Sigmoid colon (tissue), 4 donors: Measurements from ENCODE around the gene SLITRK2.

Experiments used
- CTCF ChIP-seq, 4 experiments: fragments of 450-650 bp in 3 of 4; fragments of 200-600 bp in 1 of 4; IDR thresholded peaks; one replicate each; pipeline ENCODE4 v1.5.1; 2016 to 2019; ENCODE audit warnings: antibody characterized with exemption in 4 of 4, mild to moderate bottlenecking in 3 of 4, moderate library complexity in 2 of 4
- EP300 ChIP-seq, 4 donors: sonication (generic); formaldehyde crosslinking; IDR thresholded peaks; one replicate each; pipeline ENCODE4 v1.6.1; 2017; ENCODE audit warnings: antibody characterized with exemption in 4 of 4
- POLR2A ChIP-seq, 2 donors: fragments of 450-650 bp; IDR thresholded peaks; one replicate each; pipeline ENCODE4 v1.6.1; 2016; ENCODE audit warnings: antibody characterized with exemption in 2 of 2, mild to moderate bottlenecking in 2 of 2, moderate library complexity in 2 of 2
- POLR2AphosphoS5 ChIP-seq, 4 donors: sonication (generic); formaldehyde crosslinking; IDR thresholded peaks; one replicate each; pipeline ENCODE4 v1.6.1; 2017; ENCODE audit warnings: antibody characterized with exemption in 4 of 4

- TF ChIP-seq CTCF (IDR thresholded peaks at IDR 0.05) = no peak
- no peak for TF ChIP-seq POLR2A (IDR thresholded peaks at IDR 0.05)
- TF ChIP-seq POLR2AphosphoS5 (IDR thresholded peaks at IDR 0.05) = no peak
- no peak for TF ChIP-seq EP300 (IDR thresholded peaks at IDR 0.05)
Observed at GRCh38 chrX:145820825-145821224, 3.2 kb downstream of the SLITRK2 start.
